HG03521 (cell line): Measurements from ENCODE around the gene GPR31.

ENCODE experiments used
- ATAC-seq: cut with Tn5 transposase; IDR thresholded peaks from one replicate; pipeline ENCODE4 v1.9.1; 2021; ENCODE audit warnings: mild to moderate bottlenecking, moderate library complexity; ENCODE audit not compliant: unreplicated experiment

The GPR31 gene

DNA sequence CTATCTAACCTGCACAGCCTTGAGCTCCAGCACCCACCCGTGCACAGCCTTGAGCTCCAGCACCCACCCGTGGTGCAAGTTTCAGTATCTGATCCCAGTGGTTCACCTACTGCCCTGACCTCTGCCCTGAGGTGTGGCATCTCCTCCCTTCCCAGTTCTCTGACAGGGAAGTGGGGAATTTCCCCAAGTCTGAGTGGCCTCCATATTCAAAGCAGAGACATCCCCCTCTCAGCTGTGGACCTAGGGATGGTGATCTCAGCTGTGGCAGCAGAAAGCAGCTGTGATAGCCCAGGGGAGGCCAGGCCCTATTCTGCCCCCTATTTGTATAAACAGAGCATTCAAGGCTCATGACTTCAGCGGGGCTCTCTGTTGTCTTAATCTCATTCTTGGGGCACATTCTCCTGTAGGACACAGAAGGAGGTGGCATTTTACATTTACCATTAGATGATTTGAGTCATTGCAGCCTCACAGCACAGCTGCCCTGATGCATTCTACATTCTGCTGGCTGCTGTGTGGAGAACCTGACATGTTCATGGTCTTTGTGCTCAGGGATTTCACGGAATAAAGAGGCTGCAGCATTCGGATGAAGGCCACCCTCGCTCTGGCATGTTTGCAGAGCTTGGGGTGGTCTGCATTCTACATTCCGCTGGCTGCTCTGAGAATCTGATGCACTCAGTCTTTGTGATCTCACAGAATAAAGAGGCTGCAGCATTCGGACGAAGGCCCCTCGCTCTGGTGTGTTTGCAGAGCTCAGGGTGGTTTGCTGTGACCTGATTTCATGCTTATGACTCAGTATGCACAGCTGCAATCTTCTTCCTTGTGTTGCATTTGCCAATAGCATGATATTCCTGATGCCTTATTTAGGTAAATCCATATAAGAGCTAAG lies 16.9 kb downstream of the GPR31 start:
- no peak for ATAC-seq

- no peak for ATAC-seq
Observed at GRCh38 chr6:167139761-167140160, 18.0 kb downstream of the GPR31 start.

- no peak for ATAC-seq
Observed at GRCh38 chr6:167137881-167138280, 19.9 kb downstream of the GPR31 start.

GRCh38 chr6:167137081-167137480 lies 20.7 kb downstream of the GPR31 start:
- no peak for ATAC-seq

DNA sequence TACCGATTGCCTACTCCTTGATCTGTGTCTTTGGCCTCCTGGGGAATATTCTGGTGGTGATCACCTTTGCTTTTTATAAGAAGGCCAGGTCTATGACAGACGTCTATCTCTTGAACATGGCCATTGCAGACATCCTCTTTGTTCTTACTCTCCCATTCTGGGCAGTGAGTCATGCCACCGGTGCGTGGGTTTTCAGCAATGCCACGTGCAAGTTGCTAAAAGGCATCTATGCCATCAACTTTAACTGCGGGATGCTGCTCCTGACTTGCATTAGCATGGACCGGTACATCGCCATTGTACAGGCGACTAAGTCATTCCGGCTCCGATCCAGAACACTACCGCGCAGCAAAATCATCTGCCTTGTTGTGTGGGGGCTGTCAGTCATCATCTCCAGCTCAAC lies 21.4 kb downstream of the GPR31 start:
- no peak for ATAC-seq

DNA sequence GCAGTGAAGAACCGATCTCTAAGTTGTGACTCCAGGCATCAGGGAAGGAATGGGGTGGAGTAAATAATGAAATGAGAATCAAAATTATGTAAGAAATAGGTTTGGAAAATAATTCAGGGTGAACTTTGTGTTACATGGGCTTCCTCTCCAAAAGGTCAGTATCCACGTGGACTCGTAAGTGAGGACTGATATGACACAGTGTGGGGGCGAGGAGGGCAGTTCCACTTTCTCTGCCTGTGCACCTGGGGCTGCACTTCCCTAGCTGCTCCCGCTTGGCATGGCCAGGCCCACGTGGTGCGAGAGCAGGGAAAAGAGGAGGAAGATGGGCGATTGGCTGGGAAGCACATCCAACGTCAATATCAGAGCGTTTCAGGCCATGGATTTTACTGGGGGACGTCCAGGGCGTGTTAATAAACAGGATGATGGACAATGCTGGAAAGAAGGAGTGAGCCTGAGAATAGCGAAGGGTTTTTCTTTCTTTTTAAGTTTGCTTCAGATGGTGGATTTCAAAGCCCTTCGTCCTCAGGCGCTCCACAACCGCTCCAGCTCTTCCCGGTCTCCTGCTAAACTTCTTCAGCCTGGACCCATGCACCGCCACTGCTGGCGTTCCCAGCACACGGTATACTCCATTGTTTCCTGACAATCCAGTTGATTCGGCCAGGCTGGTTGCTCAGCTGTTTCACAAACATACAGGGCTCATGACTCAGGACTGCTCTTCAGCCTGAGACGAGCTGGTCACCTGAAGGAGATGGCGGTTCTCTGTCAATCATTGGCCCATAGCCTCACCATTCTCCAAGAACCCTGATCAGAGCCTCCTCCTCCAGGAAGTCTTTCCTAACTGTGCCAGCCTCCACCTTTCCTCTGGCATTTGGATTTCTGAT lies 23.1 kb downstream of the GPR31 start:
- ATAC-seq: no peak

DNA sequence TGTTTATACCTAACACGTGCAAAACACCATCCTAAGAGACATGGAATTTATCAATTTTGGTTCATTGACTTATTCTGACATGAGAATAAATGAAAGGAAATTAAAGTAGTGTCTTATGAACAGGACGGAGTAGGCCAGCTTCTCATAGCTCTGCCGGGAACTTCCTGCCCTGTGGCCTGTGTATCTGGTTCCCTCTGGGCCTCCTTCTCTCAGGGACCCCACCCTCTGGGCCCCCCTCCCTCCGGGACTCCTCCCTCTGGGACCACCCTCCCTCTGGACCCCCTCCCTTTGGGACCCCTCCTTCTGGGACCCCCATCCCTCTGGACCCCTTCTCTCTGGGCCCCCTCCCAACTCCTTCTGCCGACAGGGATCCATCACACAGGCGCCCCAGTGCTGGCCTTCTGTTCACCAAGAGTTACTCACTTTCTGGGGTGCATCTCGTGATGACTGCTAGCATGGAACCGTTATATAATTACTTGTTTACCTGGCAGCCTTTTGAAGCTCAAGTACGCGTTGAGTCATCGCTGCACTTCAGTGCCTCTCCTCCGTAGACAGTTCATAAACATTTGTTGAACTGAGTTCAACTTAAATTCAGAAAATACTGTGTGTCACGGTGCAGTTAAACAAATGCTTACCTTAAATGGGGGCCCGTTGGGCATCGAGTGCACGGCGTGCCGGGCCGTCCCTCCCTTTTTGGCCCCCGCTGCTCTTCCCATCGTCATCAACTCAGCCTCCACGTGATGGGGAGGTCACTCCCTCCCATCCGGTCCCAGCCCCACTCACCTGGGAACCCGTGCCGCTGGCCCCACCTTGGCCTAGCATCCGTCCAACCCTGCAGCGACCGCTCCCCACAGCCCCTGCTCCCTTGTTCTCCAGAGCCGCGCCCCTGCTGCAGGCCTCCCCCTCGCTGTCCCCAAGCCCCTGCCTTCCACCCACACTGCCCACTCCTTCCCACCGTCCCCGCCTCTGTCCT lies 26.8 kb downstream of the GPR31 start:
- no peak for ATAC-seq

- peak; percentile 50 for ATAC-seq
Observed at GRCh38 chr6:167130008-167130677, 27.6 kb downstream of the GPR31 start.

GRCh38 chr6:167129562-167129961 lies 28.2 kb downstream of the GPR31 start:
- no peak for ATAC-seq

DNA sequence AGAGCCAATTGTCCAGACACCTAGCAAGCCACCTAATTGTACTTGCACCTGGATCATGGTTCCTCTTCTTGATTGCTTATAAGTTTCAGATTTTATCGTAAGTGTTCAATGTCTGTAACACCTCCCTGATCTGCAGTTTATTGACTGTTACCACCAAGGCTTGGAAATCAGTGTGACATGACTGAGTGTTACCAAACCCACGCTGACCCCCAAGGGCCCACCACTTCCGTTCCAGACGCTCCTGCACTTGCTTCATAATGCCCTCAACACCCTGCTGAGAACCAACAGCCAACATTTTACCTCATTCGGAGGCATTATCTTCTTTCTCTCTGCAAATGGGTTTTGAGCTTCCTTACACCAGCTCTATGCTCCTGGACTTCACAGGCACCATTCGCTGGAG lies 28.6 kb downstream of the GPR31 start:
- ATAC-seq: no peak

DNA sequence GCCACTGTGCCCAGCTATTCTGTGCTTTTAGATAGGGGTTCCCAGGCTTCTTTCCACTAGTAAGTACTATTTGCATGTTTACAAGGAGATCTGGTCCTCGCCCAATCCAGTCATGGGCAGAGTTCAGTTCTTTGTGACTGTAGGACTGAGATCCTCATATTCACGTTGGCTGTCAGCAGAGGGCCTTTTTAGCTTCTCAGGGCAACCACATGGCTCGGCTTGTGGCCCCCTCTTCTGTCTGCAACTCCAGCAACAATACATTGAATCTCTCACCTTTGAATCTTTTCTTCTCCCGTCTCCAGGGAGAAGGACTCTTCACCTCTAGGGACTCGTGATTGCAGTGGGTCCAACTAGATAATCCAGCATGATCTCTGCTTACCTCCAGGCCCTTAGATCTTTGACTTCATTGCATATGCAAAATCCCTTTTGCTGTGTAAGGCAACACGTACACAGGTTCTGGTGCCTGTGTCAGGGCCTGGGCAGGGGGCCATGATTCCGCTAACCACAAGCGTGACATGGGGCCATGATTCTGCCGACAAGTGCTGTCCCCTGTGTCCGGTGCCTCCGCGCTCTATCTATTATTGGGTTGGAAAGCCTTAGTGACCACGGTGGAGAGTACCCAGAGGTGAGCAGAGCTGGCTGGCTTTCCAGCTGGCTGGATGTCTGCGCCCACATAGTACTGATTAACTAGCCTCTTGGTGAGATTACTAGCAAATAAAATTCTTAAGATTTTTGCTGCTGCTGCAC lies 29.8 kb downstream of the GPR31 start:
- no peak for ATAC-seq

DNA sequence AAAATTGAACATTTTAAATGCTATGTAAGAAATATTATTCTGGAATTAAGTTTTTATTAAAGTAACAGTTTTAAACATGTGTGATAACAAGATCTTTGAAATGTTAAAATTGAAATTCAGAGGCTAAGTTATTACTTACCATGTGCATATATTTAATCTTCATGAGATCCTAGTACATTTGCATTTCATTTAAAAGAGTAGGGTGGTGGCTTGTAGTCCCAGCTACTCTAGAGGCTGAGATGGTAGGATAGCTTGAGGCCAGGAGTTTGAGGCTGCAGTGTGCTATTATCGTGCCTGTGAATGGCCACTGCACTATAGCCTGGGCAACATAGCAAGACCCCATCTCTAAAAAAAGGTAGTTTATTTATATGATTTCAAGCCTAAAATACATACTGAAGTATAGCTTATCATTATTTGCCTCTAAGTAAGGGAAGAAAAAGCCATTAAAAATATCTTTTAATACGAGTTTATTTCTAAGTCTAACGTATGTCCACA lies 31.9 kb downstream of the GPR31 start:
- ATAC-seq: no peak

DNA sequence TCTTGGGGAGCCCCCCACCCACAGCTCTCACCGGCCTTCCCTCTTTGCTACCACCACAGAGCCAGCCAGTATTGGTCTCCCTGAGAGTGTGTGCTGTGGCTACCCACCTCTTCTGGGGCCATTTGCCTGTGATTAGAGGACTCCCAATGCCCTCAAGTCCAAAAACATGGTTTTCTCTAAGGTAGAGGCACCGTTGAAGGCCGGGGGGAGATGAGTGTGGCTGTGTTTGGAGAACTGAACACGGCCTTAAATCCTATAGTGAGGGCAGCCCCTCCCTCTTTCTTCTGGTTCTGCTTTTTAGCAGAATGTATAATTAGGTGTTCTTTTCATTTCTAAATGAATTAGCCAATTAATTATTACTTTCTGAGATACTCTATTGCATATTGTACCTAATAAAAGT lies 32.4 kb downstream of the GPR31 start:
- ATAC-seq: no peak

DNA sequence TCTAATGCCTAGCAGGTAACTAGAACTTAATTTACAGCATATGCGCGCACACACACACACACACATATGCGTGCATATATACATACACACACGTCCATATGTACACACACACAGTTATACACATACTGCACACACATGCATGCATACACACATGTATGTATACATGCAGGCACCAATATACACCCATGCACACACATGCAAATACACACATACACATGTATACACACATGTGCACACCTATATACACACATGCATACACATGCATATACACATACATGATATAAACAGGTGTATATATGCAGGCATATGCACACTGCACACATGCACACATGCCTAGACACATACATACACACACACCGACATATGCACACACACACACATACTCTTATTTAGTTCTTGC lies 33.0 kb downstream of the GPR31 start:
- ATAC-seq: no peak

GRCh38 chr6:167122827-167123657 lies 34.7 kb downstream of the GPR31 start, which contains the start of gene CCR6:
CCR6 (plus strand) TSS chr6:167123096; CDS start chr6:167136135, 13,039 bp downstream.
- ATAC-seq: no peak

- no peak for ATAC-seq
Observed at GRCh38 chr6:167122041-167122826, 35.5 kb downstream of the GPR31 start.

DNA sequence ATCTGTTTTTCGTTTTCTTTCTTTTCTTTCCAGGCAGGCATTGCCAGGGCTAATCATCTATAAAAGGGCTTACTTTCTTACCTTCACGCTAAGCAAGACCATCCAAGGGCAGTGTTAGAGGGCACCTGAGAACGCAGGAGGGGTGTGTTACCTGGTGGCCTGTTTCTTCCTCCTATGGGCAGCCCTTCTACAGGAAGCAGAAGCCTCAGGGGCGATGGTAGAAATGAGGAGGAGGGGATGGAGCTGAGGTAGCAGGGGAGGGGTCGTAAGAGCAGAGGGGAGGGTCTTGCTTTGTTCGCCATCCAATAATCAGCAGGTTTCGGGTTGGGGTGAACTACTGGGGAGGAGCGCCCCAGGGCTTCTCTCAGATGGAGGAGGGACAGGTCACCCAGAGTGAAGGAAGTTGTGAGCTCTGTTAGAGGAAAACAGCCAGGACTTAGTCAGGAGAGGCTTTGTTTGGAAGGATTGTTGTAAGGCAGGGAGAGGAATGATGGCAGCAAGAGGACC lies 36.4 kb downstream of the GPR31 start:
- ATAC-seq: no peak
